ENCODE measurements around the gene ALK. TPM values are rescaled to one million over a fixed set of nuclear protein-coding genes. Genes with fewer than 3 reads are reported as not detected.

Gene ALK
- polyA plus RNA-seq, 1 experiment = not detected

DNA sequence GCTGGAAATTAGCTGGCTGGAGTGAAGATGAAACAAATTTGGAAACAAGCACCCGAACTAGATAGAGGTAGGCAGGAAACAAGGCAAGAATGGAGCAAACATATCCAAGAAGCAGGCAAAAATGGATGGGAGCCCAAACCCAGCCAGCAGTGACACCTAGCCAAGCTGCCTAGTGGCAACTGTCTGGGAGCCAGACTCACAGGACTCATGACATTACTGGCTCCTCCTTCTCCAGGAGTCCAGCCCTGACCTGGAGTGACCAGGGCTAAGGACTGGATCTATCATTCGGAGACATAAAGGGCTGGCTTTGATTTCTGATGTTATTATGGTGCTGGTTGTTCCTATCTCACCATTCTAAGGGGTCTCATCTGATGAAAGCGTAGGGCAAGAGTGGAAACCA lies 21.3 kb upstream of the ALK start:
- TF ChIP-seq, protein P1, sequence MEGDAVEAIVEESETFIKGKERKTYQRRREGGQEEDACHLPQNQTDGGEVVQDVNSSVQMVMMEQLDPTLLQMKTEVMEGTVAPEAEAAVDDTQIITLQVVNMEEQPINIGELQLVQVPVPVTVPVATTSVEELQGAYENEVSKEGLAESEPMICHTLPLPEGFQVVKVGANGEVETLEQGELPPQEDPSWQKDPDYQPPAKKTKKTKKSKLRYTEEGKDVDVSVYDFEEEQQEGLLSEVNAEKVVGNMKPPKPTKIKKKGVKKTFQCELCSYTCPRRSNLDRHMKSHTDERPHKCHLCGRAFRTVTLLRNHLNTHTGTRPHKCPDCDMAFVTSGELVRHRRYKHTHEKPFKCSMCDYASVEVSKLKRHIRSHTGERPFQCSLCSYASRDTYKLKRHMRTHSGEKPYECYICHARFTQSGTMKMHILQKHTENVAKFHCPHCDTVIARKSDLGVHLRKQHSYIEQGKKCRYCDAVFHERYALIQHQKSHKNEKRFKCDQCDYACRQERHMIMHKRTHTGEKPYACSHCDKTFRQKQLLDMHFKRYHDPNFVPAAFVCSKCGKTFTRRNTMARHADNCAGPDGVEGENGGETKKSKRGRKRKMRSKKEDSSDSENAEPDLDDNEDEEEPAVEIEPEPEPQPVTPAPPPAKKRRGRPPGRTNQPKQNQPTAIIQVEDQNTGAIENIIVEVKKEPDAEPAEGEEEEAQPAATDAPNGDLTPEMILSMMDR (IDR thresholded peaks at IDR 0.05; ENCODE audit: low read depth, low read length) = no peak
- CTCF ChIA-PET = no interaction called here
- Histone ChIP-seq H3K9me3 (ENCODE audit: control insufficient read depth, insufficient read depth, low read length) (no peaks in the 10 kb centered on the region), H3K27ac (ENCODE audit: low read depth, low read length) (no peak overlapping the region), H3K27me3 (ENCODE audit: control insufficient read depth, insufficient read depth, low read length) (no peaks in the 10 kb centered on the region), H3K4me3 (ENCODE audit: low read depth, low read length) (no peak overlapping the region)
- POLR2A ChIA-PET = no interaction called here
- DNase-seq (ENCODE audit: low read depth, low spot score) = no peak

DNA sequence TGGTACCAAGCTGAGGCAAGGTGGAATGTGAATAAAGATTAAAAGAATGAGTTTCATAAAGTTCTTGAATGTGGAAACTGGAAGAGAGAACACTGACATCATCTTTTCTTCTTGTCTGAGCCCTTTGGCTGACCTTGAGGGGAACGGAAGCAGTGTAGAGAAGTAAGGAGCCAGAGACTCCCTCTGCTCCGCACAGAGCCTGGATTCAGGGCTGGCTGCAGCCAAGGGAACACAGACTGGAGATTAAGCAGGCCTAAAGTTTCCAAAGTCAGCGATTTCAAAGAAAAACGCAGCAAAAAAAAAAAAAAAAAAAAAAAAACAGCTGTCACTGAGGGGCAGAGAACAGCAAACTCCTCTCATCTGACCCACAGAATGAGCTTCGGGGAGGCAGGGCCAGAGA lies 19.3 kb upstream of the ALK start:
- TF ChIP-seq, protein P1 (IDR thresholded peaks at IDR 0.05; ENCODE audit: low read depth, low read length) = no peak
- Histone ChIP-seq H3K9me3 (ENCODE audit: control insufficient read depth, insufficient read depth, low read length) (no peaks in the 10 kb centered on the region), H3K4me3 (ENCODE audit: low read depth, low read length) (no peak overlapping the region), H3K27me3 (ENCODE audit: control insufficient read depth, insufficient read depth, low read length) (no peaks in the 10 kb centered on the region), H3K27ac (ENCODE audit: low read depth, low read length) (no peak overlapping the region)
- ChIA-PET POLR2A (no interaction called here), CTCF (interaction anchor here (0.7 to 1.2 kb wide), 2 partner anchors 17 to 982 kb away, joined by 3 to 15 read pairs; no protein-coding TSS in a partner anchor)
- DNase-seq (ENCODE audit: low read depth, low spot score) = no peak

DNA sequence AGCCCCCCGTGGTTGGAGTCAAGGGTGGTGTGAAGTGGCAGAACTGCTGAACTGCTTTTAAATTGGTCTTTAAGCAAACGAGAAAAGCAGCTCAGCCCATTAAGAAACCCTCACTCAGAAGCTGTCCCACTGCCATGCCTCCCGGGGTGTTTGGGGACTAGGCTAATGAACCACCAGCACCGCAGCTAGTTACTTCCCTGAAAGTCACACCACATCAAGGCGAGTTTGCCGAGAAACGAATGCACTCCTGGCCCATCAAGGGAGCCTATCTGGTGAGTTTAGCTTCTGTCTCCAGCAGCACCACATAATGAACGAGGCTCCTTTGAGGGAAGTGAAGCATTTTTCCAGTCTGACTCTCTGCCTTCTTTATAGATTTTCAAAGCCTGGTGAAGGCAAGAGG lies 14.6 kb upstream of the ALK start:
- no peak for DNase-seq (ENCODE audit: low read depth, low spot score)
- Histone ChIP-seq H3K27me3 (ENCODE audit: control insufficient read depth, insufficient read depth, low read length) (no peaks in the 10 kb centered on the region), H3K27ac (ENCODE audit: low read depth, low read length) (no peak overlapping the region), H3K4me3 (ENCODE audit: low read depth, low read length) (no peak overlapping the region), H3K9me3 (ENCODE audit: control insufficient read depth, insufficient read depth, low read length) (no peaks in the 10 kb centered on the region)
- POLR2A ChIA-PET = no interaction called here
- TF ChIP-seq, protein P1 (IDR thresholded peaks at IDR 0.05; ENCODE audit: low read depth, low read length) = no peak
- CTCF ChIA-PET = no interaction called here

DNA sequence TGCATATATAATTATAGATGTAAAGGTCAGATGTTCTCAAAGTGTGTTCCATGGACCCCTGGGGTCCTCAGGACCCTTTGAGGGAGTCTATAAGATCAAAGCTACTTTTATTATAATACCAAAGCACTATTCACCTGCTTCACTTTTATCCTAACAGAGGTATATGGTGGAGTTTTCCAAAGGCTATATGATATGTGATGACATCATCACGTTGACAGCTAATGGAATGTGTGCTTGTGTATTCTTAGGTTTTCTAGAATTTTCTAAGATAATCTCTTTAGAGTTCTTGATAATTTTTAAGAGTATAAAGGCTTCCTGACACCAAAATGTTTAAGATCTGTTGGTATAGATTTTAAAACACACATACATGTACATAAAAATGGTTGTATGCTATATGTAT lies 10.4 kb upstream of the ALK start:
- Histone ChIP-seq H3K27me3 (ENCODE audit: control insufficient read depth, insufficient read depth, low read length) (no peaks in the 10 kb centered on the region), H3K4me3 (ENCODE audit: low read depth, low read length) (no peak overlapping the region), H3K27ac (ENCODE audit: low read depth, low read length) (no peak overlapping the region), H3K9me3 (ENCODE audit: control insufficient read depth, insufficient read depth, low read length) (no peaks in the 10 kb centered on the region)
- TF ChIP-seq, protein P1 (IDR thresholded peaks at IDR 0.05; ENCODE audit: low read depth, low read length) = no peak
- no peak for DNase-seq (ENCODE audit: low read depth, low spot score)
- CTCF ChIA-PET = interaction anchor here (3.3 kb wide), 1 partner anchor 8 kb away, joined by 16 read pairs; no protein-coding TSS in a partner anchor
- POLR2A ChIA-PET = no interaction called here

DNA sequence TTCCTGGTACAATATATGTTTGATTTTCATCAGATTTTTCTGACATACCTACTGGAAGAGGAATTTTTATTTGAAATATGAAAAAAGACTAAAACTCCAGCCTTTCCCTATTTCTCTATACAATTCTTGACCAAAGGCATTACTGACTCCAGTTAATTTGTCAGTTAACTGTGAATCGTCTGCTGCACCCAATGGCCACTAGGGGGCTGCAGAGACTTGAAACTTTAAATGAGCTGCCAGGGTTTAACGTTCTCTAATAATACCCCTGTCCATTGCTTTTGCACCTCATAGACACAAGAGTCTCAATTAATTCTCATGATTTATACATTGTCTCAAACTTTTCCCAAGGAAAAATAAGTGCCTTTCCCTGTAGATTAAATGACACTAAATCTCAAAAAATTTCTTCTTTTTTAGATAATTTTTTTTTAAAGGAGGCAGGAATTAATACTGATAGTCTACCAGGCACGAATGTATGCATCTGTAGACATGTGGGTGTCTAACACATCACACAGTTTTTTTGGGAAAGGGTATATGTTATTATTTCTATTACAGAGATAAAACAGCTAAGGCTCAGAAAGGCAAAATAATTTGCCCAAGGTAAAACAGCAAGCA lies 1.8 kb upstream of the ALK start:
- ChIA-PET POLR2A (no interaction called here), CTCF (interaction anchor here (0.5 to 2.0 kb wide), 33 partner anchors 10 to 1088 kb away, joined by 3 to 16 read pairs (median 3); no protein-coding TSS in a partner anchor)
- Histone ChIP-seq H3K27ac (ENCODE audit: low read depth, low read length) (no peak overlapping the region), H3K4me3 (ENCODE audit: low read depth, low read length) (no peak overlapping the region), H3K27me3 (ENCODE audit: control insufficient read depth, insufficient read depth, low read length) (peaks cover 37% of the 10 kb centered on the region), H3K9me3 (ENCODE audit: control insufficient read depth, insufficient read depth, low read length) (peaks cover 8% of the 10 kb centered on the region; the same call in 1 of the 2 replicates)
- peak; percentile 8 for DNase-seq (ENCODE audit: low read depth, low spot score)
- TF ChIP-seq, protein P1 (IDR thresholded peaks at IDR 0.05; ENCODE audit: low read depth, low read length) = peak; percentile 91
